Kidney (tissue), 14 donors: Measurements from ENCODE around the gene KRTCAP2. TPM values are rescaled to one million over a fixed set of nuclear protein-coding genes. Genes with fewer than 3 reads are reported as not detected.
"Not testable (repeated sequence)": the region's sequence is repeated elsewhere in the genome, so short reads cannot be mapped to it uniquely, and the experiment has no call there.

Source experiments
- DNase-seq, 5 donors: peaks; one replicate each; pipeline ENCODE4 v3.0.0-alpha.2; 2013 to 2020
- FAIRE-seq: peaks from 2 replicates; lab custom pipeline; 2012; peaks lifted over from hg19 to GRCh38; lab: Jason Lieb, UNC
- H3K27ac ChIP-seq, 2 donors: one replicate each; pipeline ENCODE4 v1.7.0; 2013; ENCODE audit warnings: low read depth in 2 of 2, low read length in 2 of 2, inconsistent platforms in 1 of 2
- H3K27me3 ChIP-seq: one replicate; pipeline ENCODE4 v1.7.1; 2013; ENCODE audit warnings: low read length, inconsistent platforms; ENCODE audit not compliant: control insufficient read depth, insufficient read depth
- H3K36me3 ChIP-seq, 3 donors: one replicate each; pipeline versions ENCODE4 v1.7.0 to v1.7.1; 2013; ENCODE audit warnings: low read length in 3 of 3, control low read depth in 1 of 3, inconsistent platforms in 1 of 3; ENCODE audit not compliant: insufficient read depth in 3 of 3, control insufficient read depth in 2 of 3
- H3K4me1 ChIP-seq, 3 donors: one replicate each; pipeline versions ENCODE4 v1.7.0 to v1.7.1; 2013; ENCODE audit warnings: low read length in 3 of 3, inconsistent platforms in 1 of 3, low read depth in 1 of 3; ENCODE audit not compliant: control insufficient read depth in 2 of 3, insufficient read depth in 2 of 3
- H3K4me3 ChIP-seq, 3 donors: one replicate each; pipeline versions ENCODE4 v1.7.0 to v1.8.1; 2013; ENCODE audit warnings: low read length in 3 of 3, control low read depth in 1 of 3, inconsistent platforms in 1 of 3
- H3K9ac ChIP-seq, 3 donors: one replicate each; pipeline versions ENCODE4 v1.7.0 to v1.7.1; 2013; ENCODE audit warnings: low read length in 3 of 3, control low read depth in 1 of 3, inconsistent platforms in 1 of 3
- H3K9me3 ChIP-seq, 3 donors: one replicate each; pipeline versions ENCODE4 v1.7.0 to v1.7.1; 2013; ENCODE audit warnings: low read length in 3 of 3, control low read depth in 1 of 3, inconsistent platforms in 1 of 3; ENCODE audit not compliant: control insufficient read depth in 2 of 3, insufficient read depth in 1 of 3
- intact Hi-C: fragments of 100-400 bp; cut with DNase I; formaldehyde crosslinking; loops from one replicate; pipeline ENCODE4 v1.11.1; 2022
- polyA plus RNA-seq: library from polyadenylated mRNA; stranded (reverse); fragments of 350-450 nt; fragmentation: Illumina TruSeq; extraction: RNeasy Lipid Tissue Mini Kit (QIAGEN cat#74804); gene quantifications from one replicate; pipeline ENCODE4 v1.2.3, GENCODE V29; 2014; ENCODE audit warnings: low read depth, low replicate concordance; ENCODE audit not compliant: insufficient read depth
- total RNA-seq: library from RNA; stranded (reverse); fragmentation: NEBNext Ultra II Directional; extraction: Animal tissue kit (Norgen Biotek cat#: 25700); gene quantifications from one replicate; pipeline ENCODE4 v1.2.1, GENCODE V29; 2021
- TF ChIP-seq, protein P1 (sequence below): IDR thresholded peaks from 3 replicates; pipeline ENCODE4 v1.5.1; 2012; ENCODE audit warnings: mild to moderate bottlenecking, moderate library complexity, borderline replicate concordance; ENCODE audit not compliant: insufficient read depth; ENCODE audit errors: extremely low read depth
- donor health status: control.
- donor health status: control.
- donor health status: control.
- donor health status: control.
- donor health status: control.
- donor health status: DM: yes; HTN: yes; CAD: no.
- donor health status: Normal renal cell carcinoma (clear cell type).

KRTCAP2 gene
- total and polyA plus RNA-seq, 2 donors from 2014 or later = 198 to 351 TPM

- intact Hi-C loops = loop anchor here (10.0 kb wide), 1 partner anchor 45 kb away; the partner anchor contains the start of genes KRTCAP2 and TRIM46
- Histone ChIP-seq H3K27ac (no peak overlapping the region), H3K27me3 (no peaks in the 10 kb centered on the region), H3K9ac (no peak overlapping the region), H3K36me3 (peaks cover 0 to 2% (median 0%) of the 10 kb centered on the region in 3 donors), H3K4me1 (peaks cover 0 to 7% (median 0%) of the 10 kb centered on the region in 3 donors), H3K9me3 (no peaks in the 10 kb centered on the region), H3K4me3 (peak overlapping the region; percentile 49 to 62 (median 54))
- TF ChIP-seq, protein P1, sequence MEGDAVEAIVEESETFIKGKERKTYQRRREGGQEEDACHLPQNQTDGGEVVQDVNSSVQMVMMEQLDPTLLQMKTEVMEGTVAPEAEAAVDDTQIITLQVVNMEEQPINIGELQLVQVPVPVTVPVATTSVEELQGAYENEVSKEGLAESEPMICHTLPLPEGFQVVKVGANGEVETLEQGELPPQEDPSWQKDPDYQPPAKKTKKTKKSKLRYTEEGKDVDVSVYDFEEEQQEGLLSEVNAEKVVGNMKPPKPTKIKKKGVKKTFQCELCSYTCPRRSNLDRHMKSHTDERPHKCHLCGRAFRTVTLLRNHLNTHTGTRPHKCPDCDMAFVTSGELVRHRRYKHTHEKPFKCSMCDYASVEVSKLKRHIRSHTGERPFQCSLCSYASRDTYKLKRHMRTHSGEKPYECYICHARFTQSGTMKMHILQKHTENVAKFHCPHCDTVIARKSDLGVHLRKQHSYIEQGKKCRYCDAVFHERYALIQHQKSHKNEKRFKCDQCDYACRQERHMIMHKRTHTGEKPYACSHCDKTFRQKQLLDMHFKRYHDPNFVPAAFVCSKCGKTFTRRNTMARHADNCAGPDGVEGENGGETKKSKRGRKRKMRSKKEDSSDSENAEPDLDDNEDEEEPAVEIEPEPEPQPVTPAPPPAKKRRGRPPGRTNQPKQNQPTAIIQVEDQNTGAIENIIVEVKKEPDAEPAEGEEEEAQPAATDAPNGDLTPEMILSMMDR = no peak
- FAIRE-seq (no peak), DNase-seq (peak in 3 of 5 donors; percentile 29 to 73 (median 60))
Measured at GRCh38 chr1:155219592-155220031, 46.5 kb upstream of the KRTCAP2 start.

- H3K27ac ChIP-seq = no peak overlapping the region
- TF ChIP-seq, protein P1 = no peak
- peaks cover 0 to 7% (median 0%) of the 10 kb centered on the region in 3 donors for H3K4me1 ChIP-seq
- no peak overlapping the region for H3K9ac ChIP-seq
- DNase-seq (peak in 4 of 5 donors; percentile 71 to 92 (median 82)), FAIRE-seq (no peak)
- intact Hi-C loops = no loop called here
- peak overlapping the region; percentile 49 to 62 (median 54) for H3K4me3 ChIP-seq
- H3K36me3 ChIP-seq = peaks cover 0 to 2% (median 0%) of the 10 kb centered on the region in 3 donors
- no peaks in the 10 kb centered on the region for H3K9me3 ChIP-seq
- no peaks in the 10 kb centered on the region for H3K27me3 ChIP-seq
Measured at GRCh38 chr1:155218854-155219591, 45.9 kb upstream of the KRTCAP2 start.

GRCh38 chr1:155214702-155215101 lies 41.6 kb upstream of the KRTCAP2 start:
- H3K4me1 ChIP-seq, H3K9ac ChIP-seq, H3K27me3 ChIP-seq, DNase-seq, H3K9me3 ChIP-seq, FAIRE-seq, H3K36me3 ChIP-seq, intact Hi-C loops, H3K27ac ChIP-seq, H3K4me3 ChIP-seq: not testable (repeated sequence)

DNA sequence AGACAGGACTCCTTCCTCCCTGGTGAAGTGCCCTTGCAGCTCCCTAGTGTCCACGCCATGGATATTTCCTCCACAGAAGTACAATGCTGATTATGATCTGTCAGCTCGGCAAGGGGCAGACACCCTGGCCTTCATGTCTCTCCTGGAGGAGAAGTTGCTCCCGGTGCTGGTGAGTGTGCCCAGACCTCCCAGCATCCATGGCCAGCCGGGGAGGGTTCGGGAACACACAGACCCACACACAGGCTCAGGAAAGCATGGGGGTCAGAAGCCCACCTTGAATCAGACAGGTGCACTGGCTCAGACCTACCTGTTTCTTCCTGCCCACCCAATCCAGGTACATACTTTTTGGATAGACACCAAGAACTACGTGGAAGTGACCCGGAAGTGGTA lies 38.9 kb upstream of the KRTCAP2 start:
- FAIRE-seq, intact Hi-C loops, H3K9ac ChIP-seq, H3K27ac ChIP-seq, H3K27me3 ChIP-seq, H3K4me3 ChIP-seq, H3K36me3 ChIP-seq, H3K9me3 ChIP-seq: not testable (repeated sequence)
- peak in 1 of 5 donors; percentile 49 for DNase-seq
- peaks cover 0 to 11% (median 9%) of the 10 kb centered on the region in 3 donors for H3K4me1 ChIP-seq

DNA sequence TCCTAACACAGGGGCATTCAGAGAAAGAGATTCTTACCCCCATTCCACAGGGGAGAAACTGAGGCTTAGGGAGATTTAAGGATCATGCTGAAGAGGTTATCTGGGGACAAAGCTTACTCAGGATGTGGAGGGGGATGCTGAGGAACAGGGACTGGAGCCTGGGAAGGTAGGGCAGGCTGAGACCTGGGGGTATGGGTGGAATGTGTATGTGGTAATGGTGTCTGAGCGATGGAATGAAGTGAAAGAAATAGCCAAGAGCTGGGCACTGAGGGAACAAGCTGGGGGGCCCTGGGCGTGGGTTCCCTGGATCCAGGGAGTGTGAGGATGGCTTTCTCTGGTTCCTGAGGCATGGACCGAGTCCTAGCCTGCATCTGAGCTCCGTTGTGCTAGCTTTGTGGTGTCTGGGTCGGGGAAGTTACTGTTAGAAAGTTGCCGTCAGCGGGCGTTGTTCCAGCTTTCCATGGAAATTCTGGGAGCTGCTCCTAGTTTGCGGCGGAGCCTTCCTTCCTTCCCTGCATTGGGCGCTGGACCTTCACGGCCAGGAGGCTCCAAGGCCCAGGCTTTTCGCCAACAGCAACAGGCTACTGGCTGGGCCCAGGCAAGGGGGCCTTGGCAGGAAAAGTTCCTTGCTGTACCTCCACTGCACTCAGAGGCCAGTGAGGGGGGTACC lies 38.4 kb upstream of the KRTCAP2 start:
- H3K27ac ChIP-seq, H3K9me3 ChIP-seq, H3K27me3 ChIP-seq, H3K9ac ChIP-seq, intact Hi-C loops, H3K36me3 ChIP-seq, H3K4me3 ChIP-seq, FAIRE-seq: not testable (repeated sequence)
- peak in 1 of 5 donors; percentile 56 for DNase-seq
- H3K4me1 ChIP-seq = peaks cover 0 to 13% (median 9%) of the 10 kb centered on the region in 3 donors
